ENCODE data around the gene RARS1. TPM values are rescaled to one million over a fixed set of nuclear protein-coding genes. Genes with fewer than 3 reads are reported as not detected.
A peak's percentile ranks its signal among the peaks of the same experiment; 100 is the strongest.

The RARS1 gene
- total RNA-seq, 2 experiments from 2014 or later: 76.4 to 81.4 TPM

DNA sequence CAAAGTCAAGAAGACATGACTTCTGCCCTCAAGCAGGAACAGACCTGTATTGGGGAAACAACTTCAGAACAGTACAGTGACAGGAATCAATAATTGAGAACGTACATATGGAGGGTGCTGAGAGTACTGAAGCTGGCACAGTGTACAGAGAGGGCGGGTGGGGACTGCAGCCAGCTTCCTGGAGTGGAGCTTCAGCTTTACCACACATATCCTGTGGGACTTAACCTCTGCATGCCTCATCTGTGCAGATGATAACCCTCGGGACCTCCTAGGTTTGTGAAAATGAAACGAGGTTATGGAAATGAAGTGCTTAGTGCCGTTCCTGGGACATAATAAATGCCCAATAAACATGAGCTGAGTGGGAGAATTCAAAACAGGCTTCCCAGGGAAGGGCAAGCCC, 22.1 kb upstream of the RARS1 start:
- Mint-ChIP-seq H3K27ac (no peak overlapping the region), H3K9me3 (ENCODE audit: insufficient read depth) (no peaks in the 10 kb centered on the region), H3K27me3 (ENCODE audit: low read depth) (no peaks in the 10 kb centered on the region), H3K4me3 (no peak overlapping the region), H3K4me1 (ENCODE audit: low read depth) (peaks cover 3% of the 10 kb centered on the region), H3K36me3 (ENCODE audit: low read depth) (no peaks in the 10 kb centered on the region)
- DNase-seq: no peak
- POLR2A ChIA-PET: no interaction called here
- no peak for ATAC-seq
- CTCF ChIA-PET: no interaction called here

DNA sequence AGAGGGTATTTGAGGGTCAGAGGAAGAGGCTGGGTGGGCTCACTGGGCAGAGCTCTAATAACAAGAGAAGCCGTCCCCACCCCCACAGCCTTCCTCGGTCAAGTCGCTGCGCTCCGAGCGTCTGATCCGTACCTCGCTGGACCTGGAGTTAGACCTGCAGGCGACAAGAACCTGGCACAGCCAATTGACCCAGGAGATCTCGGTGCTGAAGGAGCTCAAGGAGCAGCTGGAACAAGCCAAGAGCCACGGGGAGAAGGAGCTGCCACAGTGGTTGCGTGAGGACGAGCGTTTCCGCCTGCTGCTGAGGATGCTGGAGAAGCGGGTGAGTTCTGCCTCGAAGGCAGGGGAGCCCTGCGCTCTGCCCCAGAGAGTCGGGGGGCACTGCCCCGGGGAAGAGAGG, 21.6 kb upstream of the RARS1 start:
- ChIA-PET CTCF (no interaction called here), POLR2A (no interaction called here)
- Mint-ChIP-seq H3K4me1 (ENCODE audit: low read depth) (peaks cover 3% of the 10 kb centered on the region), H3K27me3 (ENCODE audit: low read depth) (no peaks in the 10 kb centered on the region), H3K9me3 (ENCODE audit: insufficient read depth) (no peaks in the 10 kb centered on the region), H3K4me3 (no peak overlapping the region), H3K36me3 (ENCODE audit: low read depth) (no peaks in the 10 kb centered on the region), H3K27ac (no peak overlapping the region)
- DNase-seq (no peak), ATAC-seq (no peak)

- Mint-ChIP-seq H3K36me3 (ENCODE audit: low read depth) (no peaks in the 10 kb centered on the region), H3K9me3 (ENCODE audit: insufficient read depth) (no peaks in the 10 kb centered on the region), H3K4me1 (ENCODE audit: low read depth) (peaks cover 3% of the 10 kb centered on the region), H3K27ac (no peak overlapping the region), H3K27me3 (ENCODE audit: low read depth) (no peaks in the 10 kb centered on the region), H3K4me3 (no peak overlapping the region)
- no peak for ATAC-seq
- no peak for DNase-seq
- ChIA-PET CTCF (no interaction called here), POLR2A (no interaction called here)
Observed at GRCh38 chr5:168467755-168468330, 18.4 kb upstream of the RARS1 start.

GRCh38 chr5:168468836-168469235, 17.4 kb upstream of the RARS1 start:
- no peak for ATAC-seq
- no peak for DNase-seq
- Mint-ChIP-seq H3K4me1 (ENCODE audit: low read depth) (peaks cover 3% of the 10 kb centered on the region), H3K9me3 (ENCODE audit: insufficient read depth) (no peaks in the 10 kb centered on the region), H3K27me3 (ENCODE audit: low read depth) (no peaks in the 10 kb centered on the region), H3K4me3 (no peak overlapping the region), H3K27ac (no peak overlapping the region), H3K36me3 (ENCODE audit: low read depth) (no peaks in the 10 kb centered on the region)
- CTCF ChIA-PET: no interaction called here
- POLR2A ChIA-PET: no interaction called here

DNA sequence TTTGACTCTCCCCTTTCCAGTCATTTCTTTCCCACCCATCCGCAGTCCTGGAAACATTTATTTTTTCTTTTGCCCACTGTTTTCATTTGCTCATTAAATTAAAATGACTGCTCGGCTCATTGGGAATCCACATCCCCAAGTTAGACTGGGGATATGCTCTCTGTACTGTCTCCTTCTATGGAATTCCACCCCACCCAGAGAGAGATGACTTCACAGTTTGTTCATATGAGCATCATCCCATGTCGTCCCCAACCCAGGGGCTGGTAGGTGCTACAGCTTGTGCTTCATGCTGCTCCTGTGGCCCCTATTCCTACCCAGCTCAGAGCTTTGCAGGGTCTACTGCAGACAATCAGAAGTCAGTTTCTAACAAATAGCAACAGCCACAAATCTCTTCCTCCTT, 16.5 kb upstream of the RARS1 start:
- ATAC-seq: no peak
- no peak for DNase-seq
- no peaks in the 10 kb centered on the region for H3K27me3 Mint-ChIP-seq (ENCODE audit: low read depth)

GRCh38 chr5:168471785-168472184, 14.5 kb upstream of the RARS1 start:
- no peaks in the 10 kb centered on the region for H3K4me1 Mint-ChIP-seq (ENCODE audit: low read depth)
- no peaks in the 10 kb centered on the region for H3K36me3 Mint-ChIP-seq (ENCODE audit: low read depth)
- H3K27ac Mint-ChIP-seq: no peak overlapping the region
- H3K9me3 Mint-ChIP-seq (ENCODE audit: insufficient read depth): no peaks in the 10 kb centered on the region
- ATAC-seq (no peak), DNase-seq (no peak)
- ChIA-PET POLR2A (no interaction called here), CTCF (no interaction called here)
- H3K27me3 Mint-ChIP-seq (ENCODE audit: low read depth): no peaks in the 10 kb centered on the region
- no peak overlapping the region for H3K4me3 Mint-ChIP-seq

More for the DNA sequence above, 16.5 kb upstream of the RARS1 start:
- ChIA-PET CTCF (no interaction called here), POLR2A (no interaction called here)
- Mint-ChIP-seq H3K27ac (no peak overlapping the region), H3K4me3 (no peak overlapping the region), H3K36me3 (ENCODE audit: low read depth) (no peaks in the 10 kb centered on the region), H3K9me3 (ENCODE audit: insufficient read depth) (no peaks in the 10 kb centered on the region), H3K4me1 (ENCODE audit: low read depth) (no peaks in the 10 kb centered on the region)

- CTCF ChIA-PET: no interaction called here
- POLR2A ChIA-PET: no interaction called here
- Mint-ChIP-seq H3K9me3 (ENCODE audit: insufficient read depth) (no peaks in the 10 kb centered on the region), H3K4me1 (ENCODE audit: low read depth) (peaks cover 3% of the 10 kb centered on the region), H3K27ac (no peak overlapping the region), H3K27me3 (ENCODE audit: low read depth) (no peaks in the 10 kb centered on the region), H3K4me3 (no peak overlapping the region), H3K36me3 (ENCODE audit: low read depth) (no peaks in the 10 kb centered on the region)
- ATAC-seq (no peak), DNase-seq (no peak)
Observed at GRCh38 chr5:168472329-168472728, 13.9 kb upstream of the RARS1 start.

DNA sequence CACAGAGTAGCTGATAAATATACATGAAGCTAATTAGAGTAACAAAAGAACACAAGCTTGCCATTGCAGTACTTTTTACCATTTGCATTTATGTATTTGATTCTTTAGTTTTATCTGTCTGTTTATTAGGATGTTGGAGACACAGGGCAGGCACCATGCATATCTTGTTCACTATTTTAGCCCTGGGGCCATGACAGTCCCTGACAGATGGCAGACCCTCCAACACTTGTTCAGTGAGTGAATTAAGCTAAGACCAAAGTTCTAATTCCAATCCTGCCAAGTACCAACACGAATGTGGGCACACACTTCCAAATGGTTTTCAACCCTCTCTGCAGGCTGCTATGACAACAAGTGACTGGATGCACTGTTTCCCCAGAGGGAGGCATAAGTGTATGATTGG, 12.0 kb upstream of the RARS1 start:
- ChIA-PET CTCF (no interaction called here), POLR2A (interaction anchor here (0.6 kb wide), 1 partner anchor 35 kb away, joined by 4 read pairs; no protein-coding TSS in a partner anchor)
- DNase-seq (no peak), ATAC-seq (no peak)
- Mint-ChIP-seq H3K4me1 (ENCODE audit: low read depth) (peaks cover 7% of the 10 kb centered on the region), H3K27ac (no peak overlapping the region), H3K4me3 (no peak overlapping the region), H3K36me3 (ENCODE audit: low read depth) (no peaks in the 10 kb centered on the region), H3K27me3 (ENCODE audit: low read depth) (peaks cover 2% of the 10 kb centered on the region), H3K9me3 (ENCODE audit: insufficient read depth) (no peaks in the 10 kb centered on the region)

DNA sequence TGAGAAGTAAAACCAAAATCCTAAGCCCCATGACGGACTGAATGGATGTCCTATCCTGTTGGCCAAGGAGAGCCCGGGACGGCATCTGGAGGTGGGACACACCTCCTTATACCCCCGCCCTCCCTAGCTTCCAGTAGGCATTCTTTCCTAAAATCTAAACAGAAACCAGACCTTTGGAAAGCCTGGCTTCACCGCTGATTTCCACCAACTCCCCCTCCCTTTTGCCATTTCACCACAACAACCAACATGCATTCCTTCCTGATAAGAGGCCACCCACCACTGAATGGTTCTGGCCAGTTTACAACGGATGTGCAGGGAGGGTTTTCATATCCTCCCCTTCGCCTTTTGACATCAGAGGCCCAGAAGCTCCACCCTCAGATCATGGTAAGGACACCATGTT, 9.2 kb upstream of the RARS1 start:
- Mint-ChIP-seq H3K27me3 (ENCODE audit: low read depth) (peaks cover 2% of the 10 kb centered on the region), H3K9me3 (ENCODE audit: insufficient read depth) (no peaks in the 10 kb centered on the region), H3K36me3 (ENCODE audit: low read depth) (no peaks in the 10 kb centered on the region), H3K4me3 (no peak overlapping the region), H3K4me1 (ENCODE audit: low read depth) (peaks cover 15% of the 10 kb centered on the region), H3K27ac (no peak overlapping the region)
- DNase-seq (no peak), ATAC-seq (no peak)
- ChIA-PET CTCF (no interaction called here), POLR2A (interaction anchor here (1.0 kb wide), 1 partner anchor 10 kb away, joined by 3 read pairs; no protein-coding TSS in a partner anchor)

- no peaks in the 10 kb centered on the region for H3K9me3 Mint-ChIP-seq (ENCODE audit: insufficient read depth)
Observed at GRCh38 chr5:168479166-168479565, 7.1 kb upstream of the RARS1 start.

GRCh38 chr5:168480601-168481000, 5.7 kb upstream of the RARS1 start:
- Mint-ChIP-seq H3K4me3 (no peak overlapping the region), H3K27me3 (ENCODE audit: low read depth) (peaks cover 2% of the 10 kb centered on the region), H3K27ac (no peak overlapping the region), H3K4me1 (ENCODE audit: low read depth) (peaks cover 21% of the 10 kb centered on the region), H3K9me3 (ENCODE audit: insufficient read depth) (no peaks in the 10 kb centered on the region), H3K36me3 (ENCODE audit: low read depth) (no peaks in the 10 kb centered on the region)
- POLR2A ChIA-PET: no interaction called here
- DNase-seq: no peak
- CTCF ChIA-PET: no interaction called here
- no peak for ATAC-seq

More at GRCh38 chr5:168479166-168479565, 7.1 kb upstream of the RARS1 start:
- CTCF ChIA-PET: no interaction called here
- DNase-seq (no peak), ATAC-seq (no peak)
- POLR2A ChIA-PET: no interaction called here
- H3K4me3 Mint-ChIP-seq: no peak overlapping the region
- no peaks in the 10 kb centered on the region for H3K36me3 Mint-ChIP-seq (ENCODE audit: low read depth)
- H3K27me3 Mint-ChIP-seq (ENCODE audit: low read depth): peaks cover 2% of the 10 kb centered on the region
- no peak overlapping the region for H3K27ac Mint-ChIP-seq
- peaks cover 15% of the 10 kb centered on the region for H3K4me1 Mint-ChIP-seq (ENCODE audit: low read depth)

GRCh38 chr5:168481330-168481788, 4.9 kb upstream of the RARS1 start:
- CTCF ChIA-PET: no interaction called here
- Mint-ChIP-seq H3K27ac (no peak overlapping the region), H3K9me3 (ENCODE audit: insufficient read depth) (no peaks in the 10 kb centered on the region), H3K4me3 (no peak overlapping the region), H3K27me3 (ENCODE audit: low read depth) (peaks cover 2% of the 10 kb centered on the region), H3K4me1 (ENCODE audit: low read depth) (peaks cover 28% of the 10 kb centered on the region), H3K36me3 (ENCODE audit: low read depth) (no peaks in the 10 kb centered on the region)
- POLR2A ChIA-PET: interaction anchor here (0.6 kb wide), 1 partner anchor 98 kb away, joined by 3 read pairs; the partner anchor contains the start of gene PANK3
- peak; percentile 24 for DNase-seq
- ATAC-seq: no peak

GRCh38 chr5:168482361-168482760, 3.9 kb upstream of the RARS1 start:
- ATAC-seq: no peak

More at GRCh38 chr5:168482361-168482760, 3.9 kb upstream of the RARS1 start:
- H3K36me3 Mint-ChIP-seq (ENCODE audit: low read depth): no peaks in the 10 kb centered on the region
- CTCF ChIA-PET: no interaction called here
- no peak overlapping the region for H3K4me3 Mint-ChIP-seq
- POLR2A ChIA-PET: interaction anchor here (0.7 kb wide), 1 partner anchor 56 kb away, joined by 3 read pairs; no protein-coding TSS in a partner anchor
- no peaks in the 10 kb centered on the region for H3K9me3 Mint-ChIP-seq (ENCODE audit: insufficient read depth)
- no peak overlapping the region for H3K27ac Mint-ChIP-seq
- H3K27me3 Mint-ChIP-seq (ENCODE audit: low read depth): peaks cover 2% of the 10 kb centered on the region
- no peak for DNase-seq
- peaks cover 29% of the 10 kb centered on the region for H3K4me1 Mint-ChIP-seq (ENCODE audit: low read depth)
